IPS-11a (cell line): ENCODE results near the gene DBI.
A peak's percentile ranks its signal among the peaks of the same experiment; 100 is the strongest.

Experiments
- H3K4me3 ChIP-seq: one replicate; pipeline ENCODE4 v1.5.1; 2013; ENCODE audit warnings: low read depth, low read length, control low read depth

The DBI gene

DNA sequence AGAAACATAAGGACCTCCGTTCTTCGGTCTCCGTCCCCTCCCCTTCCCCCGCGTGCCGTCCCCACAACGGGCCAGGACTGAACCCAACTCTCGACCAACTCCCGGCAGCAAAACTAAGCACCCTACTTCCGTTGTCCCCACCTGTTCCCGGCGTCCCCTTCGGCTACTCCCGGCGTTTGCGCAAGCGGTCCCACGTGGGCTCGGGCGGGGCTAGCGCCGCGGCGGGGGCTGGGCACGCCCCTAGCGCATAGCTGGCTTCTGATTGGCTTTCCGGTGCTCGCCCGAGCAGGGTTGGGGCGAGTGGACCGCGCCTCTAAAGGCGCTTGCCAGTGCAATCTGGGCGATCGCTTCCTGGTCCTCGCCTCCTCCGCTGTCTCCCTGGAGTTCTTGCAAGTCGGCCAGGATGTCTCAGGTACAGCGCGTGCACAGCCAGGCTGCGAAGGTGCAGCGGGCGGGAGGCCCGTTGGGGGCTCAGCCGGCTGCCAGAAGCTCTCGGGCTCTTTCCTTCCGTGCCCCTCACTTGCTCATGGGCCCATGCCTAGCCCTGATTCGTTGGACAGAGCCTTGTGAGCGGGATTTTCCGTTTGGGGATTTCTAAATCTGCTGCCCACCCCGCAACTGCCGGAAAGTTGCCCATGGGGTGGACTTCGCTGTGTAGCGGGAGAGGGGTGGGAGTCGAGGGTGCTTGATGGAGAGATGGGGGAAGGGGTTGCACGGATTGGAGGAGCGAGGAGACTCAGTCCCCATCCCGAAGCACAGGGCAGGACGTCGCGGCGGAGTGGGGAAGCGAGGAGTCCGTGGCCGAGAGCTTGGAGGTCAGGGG is at the start of gene DBI, which contains the start of gene C2orf76:
Gene DBI, plus strand, starts transcription at position 329 of the 823 bp plus-strand sequence. Its CDS starts 75 bp downstream, at position 404.
Gene C2orf76, minus strand, starts transcription at position 186 of the 823 bp plus-strand sequence. CDS start 26,875 bp downstream, outside the sequence.
- peak within 1 kb of the TSS; percentile 81 for H3K4me3 ChIP-seq

DNA sequence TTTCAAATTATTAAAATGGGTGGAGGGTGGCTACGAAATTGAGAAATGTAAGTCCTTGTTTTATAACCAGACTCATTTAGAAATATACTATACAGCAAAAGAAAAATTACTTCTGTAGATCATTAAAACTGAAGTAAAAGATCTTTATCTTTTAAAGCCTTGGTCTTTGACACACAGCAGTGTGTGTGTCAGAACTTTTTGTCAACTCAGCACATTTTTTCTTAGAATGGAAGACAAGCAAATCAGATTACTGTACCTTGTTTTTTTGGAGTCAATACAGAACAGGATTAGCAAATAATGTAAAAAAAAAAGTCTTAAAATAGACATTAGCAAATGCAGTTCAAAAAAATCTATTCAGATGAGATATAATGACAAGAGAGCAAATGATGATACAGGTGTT is 49.2 kb upstream of the DBI start:
- no peak overlapping the region for H3K4me3 ChIP-seq

DNA sequence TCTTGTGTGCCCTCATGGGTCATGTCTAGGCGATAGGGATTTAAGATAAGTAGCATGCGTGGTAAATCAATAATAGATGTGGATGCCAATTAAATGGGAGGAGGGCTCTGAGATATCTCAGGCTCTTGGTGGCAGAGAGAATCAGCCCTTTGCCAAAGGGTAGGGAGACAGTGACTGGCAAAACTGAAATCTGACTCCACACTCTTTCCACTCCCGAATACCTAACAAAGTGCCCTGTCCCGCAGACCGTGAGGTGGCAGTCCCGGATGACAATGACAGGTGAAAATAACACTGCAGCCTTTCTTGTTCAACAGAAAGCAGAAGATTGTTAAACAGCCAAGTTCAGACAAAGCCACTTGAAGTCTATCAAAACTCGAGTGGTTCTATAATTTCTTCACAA is 47.2 kb upstream of the DBI start:
- no peak overlapping the region for H3K4me3 ChIP-seq

DNA sequence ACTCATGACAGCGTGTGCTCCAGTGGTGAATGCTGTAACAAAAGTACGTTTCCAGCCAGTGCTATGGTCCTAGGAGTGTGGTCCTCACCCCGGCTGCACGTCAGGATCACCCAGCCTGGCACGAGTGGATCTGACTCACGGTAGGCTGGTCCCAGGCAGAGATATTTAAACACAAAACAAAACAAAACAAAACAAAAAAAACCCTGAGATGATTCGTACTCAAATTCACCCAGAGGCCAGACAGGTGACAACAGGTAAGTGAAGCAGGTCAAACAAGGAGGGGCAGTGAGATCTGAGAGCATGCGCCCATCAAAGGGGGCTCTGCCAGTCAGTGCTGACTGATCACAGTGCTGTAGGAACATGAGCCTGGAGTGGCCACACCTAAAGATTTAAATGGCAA is 43.3 kb upstream of the DBI start:
- H3K4me3 ChIP-seq = no peak overlapping the region

DNA sequence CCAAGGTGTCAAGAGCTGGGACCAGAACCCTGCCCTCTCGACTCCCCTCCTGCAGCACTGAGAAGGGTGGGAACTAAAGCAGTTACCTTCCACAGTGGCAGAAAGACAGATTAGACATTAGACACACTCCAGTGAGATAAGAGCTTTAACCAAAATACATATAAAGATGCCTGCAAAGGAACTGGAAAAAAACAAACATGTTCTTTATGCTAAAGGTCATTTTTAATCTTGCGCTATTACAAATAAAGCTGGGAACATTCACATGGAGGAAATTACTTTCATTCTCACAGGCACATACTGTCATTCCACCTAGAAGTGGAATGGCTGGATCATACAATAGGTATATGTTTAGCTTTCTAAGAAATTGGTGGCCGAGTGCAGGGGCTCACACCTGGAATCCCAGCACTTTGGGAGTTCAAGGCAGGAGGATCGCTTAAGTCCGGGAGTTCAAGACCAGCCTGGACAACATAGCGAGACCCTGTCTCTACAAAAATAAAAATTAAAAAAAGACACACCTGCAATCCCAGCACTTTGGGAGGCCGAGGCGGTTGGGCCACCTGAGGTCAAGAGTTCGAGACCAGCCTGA is 42.0 kb upstream of the DBI start:
- H3K4me3 ChIP-seq = no peak overlapping the region

DNA sequence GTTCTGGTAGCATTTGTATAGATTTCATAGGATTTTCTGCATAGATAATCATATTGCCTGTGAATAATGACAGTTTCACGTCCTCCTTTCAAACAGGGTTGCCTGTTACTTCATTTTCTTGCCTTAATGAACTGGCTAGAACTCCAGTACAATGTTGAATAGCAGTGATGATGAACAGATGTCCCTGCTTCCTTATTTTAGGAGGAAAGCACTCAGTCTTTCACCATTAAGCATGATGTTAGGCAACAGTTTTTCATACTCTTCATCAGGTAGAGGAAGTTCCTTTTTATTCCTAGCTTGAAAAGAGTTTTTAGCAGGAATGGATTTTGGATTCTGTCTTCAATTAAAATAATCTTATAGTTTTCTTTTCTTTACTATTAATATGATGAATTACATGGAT is 39.8 kb upstream of the DBI start:
- H3K4me3 ChIP-seq = no peak overlapping the region

DNA sequence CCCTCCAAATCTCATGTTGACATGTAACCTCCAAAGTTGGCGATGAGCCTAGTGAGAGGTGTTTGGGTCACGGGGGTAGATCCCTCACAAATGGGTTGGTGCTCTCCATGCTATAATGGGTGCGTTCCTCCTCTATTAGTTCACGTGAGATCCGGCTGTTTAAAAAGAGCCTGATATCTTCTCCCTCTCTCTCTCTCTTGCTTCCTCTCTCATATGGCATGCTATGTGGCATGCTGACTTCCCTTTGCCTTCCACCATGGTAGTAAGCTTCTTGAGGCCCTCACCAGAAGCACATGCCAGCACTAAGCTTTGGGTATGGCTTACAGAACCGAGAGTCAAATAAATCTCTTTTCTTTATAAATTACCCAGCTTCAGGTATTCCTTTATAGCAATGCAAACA is 39.3 kb upstream of the DBI start:
- H3K4me3 ChIP-seq = no peak overlapping the region

DNA sequence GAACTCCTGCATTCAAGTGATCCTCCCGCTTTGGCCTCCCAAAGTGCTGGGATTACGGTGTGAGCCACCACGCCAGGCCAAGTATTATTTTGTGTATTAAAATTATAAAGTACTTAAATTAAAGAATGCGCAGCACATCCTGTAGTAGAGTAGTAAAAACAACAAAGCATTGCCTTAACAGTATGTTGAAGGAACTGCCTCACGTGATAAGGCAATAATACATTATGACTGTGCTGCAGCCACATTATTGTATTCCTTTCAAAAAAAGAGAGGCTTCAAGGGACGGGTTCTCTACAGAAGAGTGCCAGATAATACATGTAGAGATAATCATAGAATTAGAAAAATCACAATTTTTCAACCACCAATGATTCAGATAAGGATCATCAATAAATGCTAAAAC is 33.8 kb upstream of the DBI start:
- H3K4me3 ChIP-seq = no peak overlapping the region

DNA sequence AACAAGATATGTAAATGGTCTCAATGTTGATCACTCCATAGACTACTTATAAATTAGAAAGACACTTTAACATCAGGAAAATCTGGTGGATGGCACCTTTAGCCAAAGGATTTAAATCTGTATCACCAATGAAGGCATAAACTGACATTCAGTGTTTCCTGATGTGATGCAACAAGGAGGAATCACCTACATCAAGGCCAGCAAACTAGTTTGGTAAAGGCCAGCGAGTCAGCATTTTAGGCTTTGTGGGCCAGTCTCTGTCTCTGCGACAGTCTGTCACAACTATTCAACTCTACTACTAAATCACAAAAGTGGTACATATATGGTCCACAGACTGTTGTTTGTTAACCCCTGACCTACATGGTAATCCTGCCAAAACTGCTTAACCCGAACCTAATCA is 33.4 kb upstream of the DBI start:
- no peak overlapping the region for H3K4me3 ChIP-seq

DNA sequence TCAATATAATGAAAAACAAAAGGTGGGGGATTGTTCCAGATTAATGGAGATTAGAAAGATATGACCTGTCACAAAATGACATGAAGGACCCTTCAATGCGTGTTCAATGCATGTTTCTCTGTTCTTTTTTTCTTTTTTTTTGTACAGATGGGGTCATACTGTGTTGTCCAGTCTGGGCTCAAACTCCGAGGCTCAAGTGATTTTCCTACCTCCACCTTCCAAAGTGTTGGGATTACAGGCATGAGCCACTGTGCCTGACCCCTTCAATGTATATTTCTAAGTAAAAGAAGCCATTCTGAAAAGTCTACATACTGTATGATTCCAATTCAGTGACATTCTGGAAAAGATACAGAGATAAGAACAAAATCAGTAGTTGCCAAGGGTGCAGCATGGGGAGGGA is 32.9 kb upstream of the DBI start:
- H3K4me3 ChIP-seq = no peak overlapping the region

DNA sequence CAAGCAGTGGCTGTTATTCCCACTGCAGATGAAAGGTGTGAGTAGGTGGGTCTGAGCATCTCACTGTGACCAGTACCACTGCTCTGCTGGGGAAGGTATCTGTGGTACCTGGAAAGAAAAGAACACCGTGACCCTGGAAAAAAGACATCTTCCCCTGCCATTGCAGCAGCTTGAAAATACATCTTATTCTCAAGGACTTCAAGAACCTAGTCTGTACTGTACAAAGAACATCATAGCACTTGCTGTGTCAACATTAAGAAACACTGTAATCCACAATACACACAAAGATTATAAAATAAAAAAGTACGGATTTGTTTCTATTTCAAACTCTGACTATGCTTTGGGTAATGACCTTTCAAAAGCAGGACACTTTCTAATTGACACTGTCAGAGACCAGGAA is 29.0 kb upstream of the DBI start:
- no peak overlapping the region for H3K4me3 ChIP-seq

DNA sequence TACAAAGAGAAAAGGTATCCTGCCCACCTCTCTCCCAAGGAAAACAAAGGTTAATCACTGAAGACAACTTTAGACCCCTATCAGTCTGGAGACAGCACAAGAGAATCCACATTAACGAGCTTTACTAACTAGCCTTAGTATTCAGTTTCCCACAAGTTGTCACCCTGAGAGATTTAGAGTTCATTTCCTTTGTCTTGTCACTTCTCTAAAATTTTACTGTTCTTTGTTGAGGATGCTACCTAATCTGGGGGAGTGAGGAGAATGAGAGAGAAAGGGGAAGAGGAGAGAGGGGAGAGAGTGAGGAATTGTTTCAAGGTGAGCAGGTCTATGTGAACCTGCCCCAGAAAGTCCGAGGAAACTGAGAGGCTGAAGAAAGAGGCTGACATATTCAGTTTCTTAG is 28.5 kb upstream of the DBI start:
- H3K4me3 ChIP-seq = no peak overlapping the region

DNA sequence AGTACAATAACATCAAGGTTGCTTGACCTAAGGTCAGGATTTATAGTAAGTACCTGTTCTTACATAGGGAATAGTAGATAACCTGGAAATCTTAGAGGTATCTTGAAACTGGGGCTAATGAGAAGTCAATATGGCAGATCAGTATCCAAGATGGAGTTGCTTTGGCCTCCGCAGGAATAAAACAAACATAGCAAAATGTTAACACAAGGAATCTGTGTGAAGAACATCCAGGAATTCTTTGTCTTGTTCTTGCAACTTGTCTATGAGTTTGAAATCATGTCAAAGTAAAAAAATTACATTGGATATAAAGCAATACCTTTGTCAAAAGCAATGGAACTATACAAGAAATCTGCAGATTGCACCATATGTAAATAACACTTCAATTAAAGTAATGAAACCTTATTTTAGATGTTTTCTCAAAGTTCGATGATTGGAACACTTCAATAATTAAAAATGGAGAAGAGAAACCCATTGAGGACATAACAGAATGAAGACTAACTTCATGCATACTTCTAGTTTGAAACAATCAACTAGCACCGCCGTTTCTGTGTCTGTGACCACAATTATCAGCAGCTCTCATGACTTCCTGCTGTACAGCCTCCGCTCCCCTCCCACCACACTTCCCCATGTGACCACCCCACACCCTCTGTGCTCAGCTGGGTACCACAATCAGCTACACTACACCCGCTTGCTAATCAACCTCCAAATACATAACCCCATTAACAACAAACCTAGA is 27.8 kb upstream of the DBI start:
- no peak overlapping the region for H3K4me3 ChIP-seq

DNA sequence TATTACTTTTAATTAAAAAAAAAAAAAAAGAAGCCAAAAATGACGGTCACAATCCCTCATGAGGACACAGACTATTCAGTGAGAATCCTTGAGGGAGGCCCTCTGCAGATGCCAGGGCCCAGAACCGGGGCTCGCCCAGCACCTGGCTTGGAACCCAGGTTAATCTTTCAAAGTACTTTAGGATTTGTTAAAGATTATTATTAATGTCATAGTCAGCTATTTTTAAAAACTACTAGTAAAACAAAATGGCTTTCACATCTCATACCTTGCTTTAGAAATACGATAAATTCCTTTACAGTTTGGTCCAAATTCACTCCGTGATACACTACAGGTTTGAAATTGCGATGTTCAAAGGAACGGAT is 27.2 kb upstream of the DBI start:
- no peak overlapping the region for H3K4me3 ChIP-seq

DNA sequence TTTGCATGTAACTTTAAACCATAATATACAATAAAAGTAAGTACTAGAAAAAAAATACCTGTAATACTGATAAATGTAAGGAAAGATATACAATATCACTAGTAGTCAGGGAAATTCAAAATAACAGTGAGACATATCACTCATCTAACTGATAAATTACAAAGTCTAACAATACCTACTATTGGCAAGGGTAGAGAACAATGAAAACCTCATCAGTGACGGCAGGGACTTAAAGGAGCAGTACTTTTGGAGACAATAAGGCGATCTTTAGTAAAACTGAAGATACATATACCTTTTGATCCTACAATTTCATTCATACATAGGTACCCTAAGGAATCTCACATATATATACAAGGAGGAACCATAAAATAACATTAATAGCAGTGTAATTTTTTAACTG is 25.1 kb upstream of the DBI start:
- no peak overlapping the region for H3K4me3 ChIP-seq

DNA sequence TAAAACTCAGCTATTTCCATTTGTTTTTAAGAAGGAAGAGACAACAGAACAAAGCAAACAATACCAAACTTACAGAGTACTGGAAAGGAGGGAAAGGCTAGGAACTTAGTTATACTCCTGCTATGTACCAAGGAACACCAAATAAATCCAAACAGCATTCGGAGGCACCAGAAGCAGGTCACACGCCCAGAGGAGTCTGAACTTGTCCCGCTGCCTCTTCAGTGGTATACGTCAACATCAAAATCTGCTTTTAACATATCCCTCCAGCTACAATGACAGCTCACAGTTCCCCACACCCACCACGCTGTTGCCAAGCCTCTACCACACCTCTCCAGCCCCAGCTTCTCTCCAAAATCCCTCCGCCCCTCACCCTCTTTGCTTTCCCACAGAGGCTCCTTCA is 17.5 kb upstream of the DBI start:
- H3K4me3 ChIP-seq = no peak overlapping the region

DNA sequence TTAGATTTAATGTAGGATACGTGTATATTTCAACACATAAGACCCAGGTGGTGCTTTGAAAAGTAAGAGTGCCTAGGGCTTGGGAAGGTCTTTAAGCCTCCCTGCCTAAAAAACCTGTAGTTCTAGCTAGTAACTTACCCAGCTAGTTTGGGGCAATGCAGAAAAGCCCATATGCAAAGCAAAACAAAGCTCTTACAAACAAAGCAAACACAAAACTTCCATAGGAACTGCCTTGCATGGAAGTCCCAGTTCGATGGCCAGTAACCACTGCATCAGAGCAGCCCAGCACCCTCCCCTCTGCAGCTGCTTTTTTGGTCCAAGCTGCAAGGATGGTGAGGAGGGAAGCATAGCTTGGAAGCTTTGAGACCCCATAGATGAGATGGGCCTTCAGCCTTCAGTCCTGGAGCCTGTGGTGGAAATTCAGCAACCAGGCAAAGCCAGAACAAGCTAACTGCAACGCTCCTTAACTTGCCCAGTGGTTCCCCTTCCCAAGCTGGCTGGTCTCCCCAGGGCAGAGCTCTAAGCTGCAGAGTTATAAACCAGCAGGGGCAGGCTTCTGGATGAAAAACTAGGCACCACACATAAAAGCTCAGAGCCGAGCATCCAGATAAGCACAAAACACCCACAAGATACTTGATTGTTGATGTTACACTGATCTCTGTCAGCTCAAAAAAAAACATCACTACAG is 16.3 kb upstream of the DBI start:
- H3K4me3 ChIP-seq = no peak overlapping the region

DNA sequence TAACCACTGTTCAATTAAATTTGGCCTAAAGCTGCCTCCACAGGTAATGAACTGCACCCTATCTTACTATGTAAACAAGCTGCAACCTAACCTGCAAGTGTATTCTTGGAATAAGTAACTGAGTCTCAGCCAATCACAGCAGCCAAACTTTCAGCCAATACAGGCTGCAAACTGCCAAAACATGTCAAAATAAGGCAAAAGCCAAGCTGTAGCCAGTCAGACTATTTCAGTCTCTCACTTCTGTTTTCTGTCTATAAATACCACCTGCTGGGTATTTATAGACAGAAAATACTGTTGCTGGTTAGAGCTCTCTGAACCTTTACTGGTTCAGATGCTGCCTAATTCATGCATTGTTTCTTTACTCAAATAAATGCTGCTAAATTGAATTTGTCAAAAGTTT is 14.4 kb upstream of the DBI start:
- no peak overlapping the region for H3K4me3 ChIP-seq

DNA sequence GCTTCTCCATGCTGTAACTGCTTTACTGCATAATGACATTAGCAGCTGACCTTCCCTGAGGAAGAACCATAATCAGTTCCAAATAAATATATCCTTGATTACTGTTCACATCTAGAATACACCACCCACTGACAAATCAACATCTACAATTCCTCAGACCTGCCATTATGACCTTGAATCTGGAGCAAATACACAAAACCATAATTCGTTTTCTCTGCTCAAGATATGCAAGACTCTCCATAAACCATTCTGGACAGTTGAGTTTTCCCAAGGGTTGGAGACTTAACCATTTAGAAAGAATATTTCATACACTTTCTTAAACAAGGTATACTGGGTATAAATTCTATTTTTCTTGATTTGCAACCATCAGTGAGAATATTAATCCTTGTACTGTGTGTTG is 11.9 kb upstream of the DBI start:
- no peak overlapping the region for H3K4me3 ChIP-seq

DNA sequence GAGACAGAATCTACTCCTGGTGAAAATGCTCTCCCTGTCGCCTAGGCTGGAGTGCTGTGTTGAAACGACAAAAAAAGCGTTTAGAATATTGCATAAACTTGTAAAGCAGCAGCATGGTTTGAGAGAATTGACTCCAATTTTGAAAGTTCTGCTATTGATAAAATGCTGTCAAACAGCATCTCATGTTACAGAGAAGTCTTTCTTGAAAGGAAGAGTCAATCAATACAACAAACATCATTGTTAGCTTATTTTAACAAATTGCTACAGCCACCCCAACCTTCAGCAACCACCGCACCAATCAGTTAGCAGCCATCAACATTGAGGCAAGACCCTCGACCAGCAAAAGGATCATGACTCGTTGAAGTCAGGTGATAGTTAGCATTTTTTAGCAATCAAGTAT is 7.0 kb upstream of the DBI start:
- H3K4me3 ChIP-seq = no peak overlapping the region

DNA sequence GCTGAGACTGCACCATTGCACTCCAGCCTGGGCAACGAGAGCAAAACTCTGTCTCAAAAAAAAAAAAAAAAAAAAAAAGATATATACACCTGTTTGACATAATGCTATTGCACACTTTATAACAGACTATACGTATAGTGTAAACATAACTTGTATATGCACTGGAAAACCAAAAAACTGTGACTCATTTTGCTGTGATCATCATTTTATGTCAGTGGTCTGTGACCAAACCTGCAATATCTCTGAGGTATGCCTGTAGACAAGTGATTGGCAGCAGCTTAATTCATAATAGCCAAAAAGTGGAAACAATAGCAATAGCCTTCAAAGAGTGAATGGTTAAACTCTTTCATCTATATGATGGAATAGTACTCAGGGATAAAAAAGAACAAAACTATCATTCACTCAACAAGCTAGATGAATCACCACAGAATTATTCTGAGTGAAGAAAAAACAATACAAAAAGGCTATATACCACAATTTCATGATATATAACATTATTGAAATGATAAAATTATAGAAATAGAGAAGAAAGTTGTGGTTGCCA is 6.3 kb upstream of the DBI start:
- no peak overlapping the region for H3K4me3 ChIP-seq
